GM12891 (cell line): ENCODE data around the gene SLAMF6.

Experiments
- PAX5 ChIP-seq: IDR thresholded peaks from 2 replicates; pipeline ENCODE4 v1.6.1; 2011; ENCODE audit warnings: low read length, moderate library complexity, mild to moderate bottlenecking; ENCODE audit not compliant: insufficient read depth, severe bottlenecking
- POLR2A ChIP-seq: IDR thresholded peaks from 2 replicates; pipeline ENCODE4 v1.6.1; 2011; ENCODE audit warnings: low read depth, low read length, control low read depth
- POLR2AphosphoS5 ChIP-seq: IDR thresholded peaks from 2 replicates; pipeline ENCODE4 v1.6.1; 2011; ENCODE audit warnings: low read depth, low read length, control low read depth
- POU2F2 ChIP-seq: IDR thresholded peaks from 2 replicates; pipeline ENCODE4 v1.6.1; 2011; ENCODE audit warnings: low read depth, mild to moderate bottlenecking, control low read depth, low read length, moderate library complexity
- SPI1 ChIP-seq: IDR thresholded peaks from 2 replicates; pipeline ENCODE4 v1.6.1; 2011; ENCODE audit warnings: low read depth, low read length, control low read depth
- TAF1 ChIP-seq: IDR thresholded peaks from 2 replicates; pipeline ENCODE4 v1.6.1; 2011; ENCODE audit warnings: low read depth, low read length, control low read depth

DNA sequence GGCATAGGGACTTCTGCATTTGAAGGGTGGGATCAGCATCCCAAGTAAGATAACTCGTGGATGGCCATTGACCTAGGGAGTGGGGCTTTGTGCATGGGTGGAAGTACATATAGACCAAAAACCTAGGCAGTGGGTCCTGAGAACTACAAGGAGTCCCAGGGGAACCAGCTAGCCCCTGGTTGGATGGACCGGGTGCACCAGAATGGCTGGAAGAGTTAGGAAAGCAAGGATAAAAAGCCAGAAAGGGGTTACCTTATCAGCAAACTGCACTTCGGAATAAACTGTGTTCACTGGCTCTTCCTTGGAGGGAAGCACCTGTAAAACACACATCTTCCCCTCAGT, 26.6 kb upstream of the SLAMF6 start:
- TF ChIP-seq TAF1 = no peak
- TF ChIP-seq POLR2AphosphoS5 = no peak
- TF ChIP-seq POLR2A = no peak
- no peak for TF ChIP-seq POU2F2
- TF ChIP-seq PAX5 = no peak
- TF ChIP-seq SPI1 = no peak
